ENCODE results near the gene SLC22A31. TPM values are rescaled to one million over a fixed set of nuclear protein-coding genes. Genes with fewer than 3 reads are reported as not detected.

SLC22A31 gene
- total RNA-seq, 1 donor from 2014 or later = 2.3 TPM

DNA sequence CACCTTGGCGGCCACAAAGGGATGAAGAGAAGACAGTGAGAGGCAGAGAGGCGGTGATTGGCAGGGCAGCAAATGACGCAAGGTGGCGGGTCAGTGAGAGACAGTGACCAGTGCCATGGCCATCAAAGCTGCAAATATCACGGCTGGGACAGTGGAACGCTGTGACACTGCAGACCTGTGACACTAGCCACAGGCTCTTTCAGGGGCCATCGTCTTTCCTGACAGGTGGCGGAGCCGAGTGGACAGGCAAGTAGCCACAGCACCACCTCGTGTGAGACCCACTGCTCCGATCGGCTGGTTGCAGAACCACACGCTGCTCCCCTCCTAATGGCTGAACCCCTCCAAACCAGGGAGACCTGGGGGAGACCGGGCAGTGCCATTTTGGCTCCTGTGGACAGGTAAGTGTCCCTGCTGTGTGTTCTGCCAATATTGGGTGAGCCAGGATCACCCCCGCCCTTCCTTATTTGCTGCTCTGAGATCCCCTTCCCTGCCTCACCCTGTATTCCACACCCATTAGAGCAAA, 9.2 kb upstream of the SLC22A31 start:
- Mint-ChIP-seq H3K4me3 (no peak overlapping the region), H3K9me3 (no peaks in the 10 kb centered on the region), H3K27ac (no peak overlapping the region), H3K36me3 (ENCODE audit: low read depth) (no peaks in the 10 kb centered on the region), H3K27me3 (peaks cover 2% of the 10 kb centered on the region), H3K4me1 (no peaks in the 10 kb centered on the region)
- intact Hi-C loops (cut with micrococcal nuclease) = loop anchor here (10.0 kb wide), 1 partner anchor 115 kb away; the partner anchor contains the start of gene ACSF3
- no peak for DNase-seq

- H3K4me1 Mint-ChIP-seq = no peaks in the 10 kb centered on the region
- H3K27ac Mint-ChIP-seq = no peak overlapping the region
- DNase-seq = no peak
- H3K4me3 Mint-ChIP-seq = no peak overlapping the region
- H3K27me3 Mint-ChIP-seq = peaks cover 17% of the 10 kb centered on the region
- intact Hi-C loops (cut with micrococcal nuclease) = no loop called here
- no peaks in the 10 kb centered on the region for H3K36me3 Mint-ChIP-seq (ENCODE audit: low read depth)
- no peaks in the 10 kb centered on the region for H3K9me3 Mint-ChIP-seq
These were observed 7.7 kb upstream of the SLC22A31 start for GRCh38 chr16:89207993-89208392.

GRCh38 chr16:89202422-89203215, 2.3 kb upstream of the SLC22A31 start:
- intact Hi-C loops (cut with micrococcal nuclease) = no loop called here
- H3K9me3 Mint-ChIP-seq = no peaks in the 10 kb centered on the region
- peaks cover 5% of the 10 kb centered on the region for H3K4me1 Mint-ChIP-seq
- no peaks in the 10 kb centered on the region for H3K36me3 Mint-ChIP-seq (ENCODE audit: low read depth)
- no peak overlapping the region for H3K27ac Mint-ChIP-seq
- H3K27me3 Mint-ChIP-seq = peaks cover 31% of the 10 kb centered on the region
- peak overlapping the region; percentile 56 for H3K4me3 Mint-ChIP-seq
- DNase-seq = no peak

GRCh38 chr16:89201439-89202377, 1.4 kb upstream of the SLC22A31 start:
- H3K4me1 Mint-ChIP-seq = peaks cover 5% of the 10 kb centered on the region
- no peak overlapping the region for H3K27ac Mint-ChIP-seq
- peak overlapping the region; percentile 56 for H3K4me3 Mint-ChIP-seq
- no peaks in the 10 kb centered on the region for H3K9me3 Mint-ChIP-seq
- no peaks in the 10 kb centered on the region for H3K36me3 Mint-ChIP-seq (ENCODE audit: low read depth)
- intact Hi-C loops (cut with micrococcal nuclease) = loop anchor here (1.0 to 2.0 kb wide), 2 partner anchors 8 to 31 kb away; partner anchors contain the start of gene CDH15
- DNase-seq = peak; percentile 93
- peaks cover 31% of the 10 kb centered on the region for H3K27me3 Mint-ChIP-seq

GRCh38 chr16:89200850-89201411, 594 bp upstream of the SLC22A31 start:
- peak; percentile 61 for DNase-seq
- Mint-ChIP-seq H3K4me1 (peaks cover 5% of the 10 kb centered on the region), H3K9me3 (no peaks in the 10 kb centered on the region), H3K27ac (no peak overlapping the region), H3K4me3 (peak overlapping the region; percentile 60), H3K27me3 (peaks cover 31% of the 10 kb centered on the region), H3K36me3 (ENCODE audit: low read depth) (no peaks in the 10 kb centered on the region)
- intact Hi-C loops (cut with micrococcal nuclease) = loop anchor here (1.0 to 2.0 kb wide), 2 partner anchors 8 to 30 kb away; partner anchors contain the start of gene CDH15

GRCh38 chr16:89199241-89200123, 855 bp downstream of the SLC22A31 start:
- Mint-ChIP-seq H3K4me1 (peaks cover 5% of the 10 kb centered on the region), H3K27ac (no peak overlapping the region), H3K36me3 (ENCODE audit: low read depth) (no peaks in the 10 kb centered on the region), H3K27me3 (peaks cover 29% of the 10 kb centered on the region), H3K9me3 (no peaks in the 10 kb centered on the region), H3K4me3 (peak overlapping the region; percentile 15)
- intact Hi-C loops (cut with micrococcal nuclease) = loop anchor here (2.0 kb wide), 1 partner anchor 29 kb away; the partner anchor contains the start of gene CDH15
- no peak for DNase-seq

DNA sequence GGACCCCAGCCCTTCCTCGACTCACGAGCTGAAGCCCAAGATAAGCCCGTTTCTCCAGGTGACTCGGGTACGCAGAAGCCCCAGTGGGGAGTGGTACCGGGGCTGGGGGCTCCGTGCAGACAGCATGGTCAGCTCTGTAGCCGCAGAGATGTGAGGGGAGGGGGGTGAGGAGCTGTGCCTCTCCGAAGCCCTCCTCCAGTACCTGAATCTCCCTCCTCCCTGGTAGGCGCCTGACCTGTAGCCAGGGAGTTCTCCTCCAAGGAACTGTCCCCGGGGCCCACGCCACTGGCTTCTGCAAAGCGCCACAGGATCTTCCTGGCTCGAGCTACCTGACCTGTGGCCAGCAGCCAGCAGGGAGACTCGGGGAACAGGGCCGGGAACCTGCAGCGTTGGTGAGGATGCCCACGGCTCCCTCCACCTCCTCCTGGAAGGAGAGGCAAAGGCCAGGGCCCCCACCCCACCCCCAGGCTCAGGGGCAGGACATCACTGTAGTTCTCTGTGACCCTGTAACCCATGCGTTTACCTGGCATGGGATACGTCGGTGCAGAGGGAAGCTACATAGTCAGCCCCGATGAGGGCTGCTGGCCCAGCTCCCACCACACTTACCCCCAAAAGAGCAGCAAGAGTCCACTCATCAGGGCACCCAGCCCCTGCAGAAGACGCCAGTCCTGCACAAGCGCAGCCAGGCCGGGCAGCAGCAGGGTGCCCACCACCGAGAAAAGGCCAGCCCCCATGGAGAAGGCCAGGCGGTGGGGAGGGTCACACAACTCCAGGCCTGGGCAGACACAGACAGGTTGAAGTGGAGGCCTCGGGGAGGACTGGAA, 1.7 kb downstream of the SLC22A31 start:
- Mint-ChIP-seq H3K36me3 (ENCODE audit: low read depth) (no peaks in the 10 kb centered on the region), H3K27ac (no peak overlapping the region), H3K27me3 (peaks cover 22% of the 10 kb centered on the region), H3K9me3 (no peaks in the 10 kb centered on the region), H3K4me3 (no peak overlapping the region), H3K4me1 (peaks cover 5% of the 10 kb centered on the region)
- intact Hi-C loops (cut with micrococcal nuclease) = no loop called here
- no peak for DNase-seq

GRCh38 chr16:89197633-89198416, 2.5 kb downstream of the SLC22A31 start:
- no peak overlapping the region for H3K4me3 Mint-ChIP-seq
- no peaks in the 10 kb centered on the region for H3K9me3 Mint-ChIP-seq
- peaks cover 13% of the 10 kb centered on the region for H3K27me3 Mint-ChIP-seq
- no peaks in the 10 kb centered on the region for H3K36me3 Mint-ChIP-seq (ENCODE audit: low read depth)
- no peak overlapping the region for H3K27ac Mint-ChIP-seq
- DNase-seq = no peak
- H3K4me1 Mint-ChIP-seq = peaks cover 5% of the 10 kb centered on the region
- intact Hi-C loops (cut with micrococcal nuclease) = no loop called here

- Mint-ChIP-seq H3K9me3 (no peaks in the 10 kb centered on the region), H3K27me3 (peaks cover 10% of the 10 kb centered on the region), H3K36me3 (ENCODE audit: low read depth) (no peaks in the 10 kb centered on the region), H3K27ac (no peak overlapping the region), H3K4me1 (peaks cover 3% of the 10 kb centered on the region), H3K4me3 (no peak overlapping the region)
- intact Hi-C loops (cut with micrococcal nuclease) = no loop called here
- no peak for DNase-seq
These were observed 3.2 kb downstream of the SLC22A31 start for GRCh38 chr16:89197033-89197632.

GRCh38 chr16:89195521-89196171, 4.7 kb downstream of the SLC22A31 start:
- intact Hi-C loops (cut with micrococcal nuclease) = no loop called here
- no peak overlapping the region for H3K4me3 Mint-ChIP-seq

More at GRCh38 chr16:89195521-89196171, 4.7 kb downstream of the SLC22A31 start:
- Mint-ChIP-seq H3K27ac (no peak overlapping the region), H3K4me1 (peaks cover 1% of the 10 kb centered on the region), H3K36me3 (ENCODE audit: low read depth) (no peaks in the 10 kb centered on the region), H3K9me3 (no peaks in the 10 kb centered on the region), H3K27me3 (peaks cover 8% of the 10 kb centered on the region)
- no peak for DNase-seq

All from activated CD4-positive, alpha-beta T cell treated with anti-CD3 and anti-CD28 coated beads, Interleukin-2, amount 10 ng/mL, durations not matched to agents 24 days and 14 days (primary cell).